Measurements from ENCODE around the gene GSG1L2. TPM values are rescaled to one million over a fixed set of nuclear protein-coding genes. Genes with fewer than 3 reads are reported as not detected.

The GSG1L2 gene
- total and polyA plus RNA-seq, 2 of the 13 experiments (the other 11 are each of a cell fraction or from before 2014, with no cell fraction given), result not detected

- Histone ChIP-seq H3K27ac (ENCODE audit: extremely low read length, insufficient read depth, low read length) (no peak overlapping the region), H3K4me2 (ENCODE audit: low read depth, low read length) (no peak overlapping the region), H3K36me3 (replicated peaks in 1 of 2; ENCODE audit: control insufficient read depth in 1 of 2, insufficient read depth in 2 of 2, low read length in 2 of 2) (no peaks in the 10 kb centered on the region), H3K9me3 (ENCODE audit: low read length) (no peaks in the 10 kb centered on the region), H3K79me2 (ENCODE audit: insufficient read depth, low read length) (no peaks in the 10 kb centered on the region), H3K9ac (ENCODE audit: insufficient read depth, low read depth, low read length) (no peak overlapping the region), H2AFZ (ENCODE audit: low read length) (no peak overlapping the region), H3K27me3 (ENCODE audit: control insufficient read depth in 1 of 2, insufficient read depth in 2 of 2, low read length in 2 of 2) (peaks cover 3 to 17% of the 10 kb centered on the region in 2 experiments), H3K4me1 (ENCODE audit: insufficient read depth, low read length) (no peaks in the 10 kb centered on the region), H3K4me3 (replicated peaks in 1 of 3; ENCODE audit: insufficient read depth in 1 of 3, low read depth in 2 of 3, low read length in 3 of 3) (no peak overlapping the region), H4K20me1 (ENCODE audit: insufficient read depth, low read length) (no peaks in the 10 kb centered on the region)
- no peak for FAIRE-seq
- WGBS (ENCODE audit: low lambda C conversion rate), result 25% methylated on average over 7 of the region's 8 CpGs
- ChIA-PET POLR2A (no interaction called here), CTCF (ENCODE audit: low intra/inter-chr PET ratio, low total read pairs) (no interaction called here)
- TF ChIP-seq GABPB1 (CRISPR knock-in tag; IDR thresholded peaks at IDR 0.05), result no peak
- TF ChIP-seq ZNF768 (CRISPR knock-in tag; IDR thresholded peaks at IDR 0.05), result peak; percentile 67
- DNase-seq (ENCODE audit: low spot score), result no peak
- no peak for ATAC-seq
- intact Hi-C loops (cut with micrococcal nuclease; ENCODE audit: unreplicated experiment) (no loop called here), in situ Hi-C loops (cut with HindIII; ENCODE audit: extremely low pct_ligation_motif_present, low pct_unique_long_range_greater_than_20kb) (no loop called here)
- BruUV-seq (replicated peaks), result no TSS peak
Observed at GRCh38 chr17:9824797-9825338, 3.0 kb upstream of the GSG1L2 start.

- no peak overlapping the region for H2AFZ ChIP-seq (ENCODE audit: low read length)
- H3K9me3 ChIP-seq (ENCODE audit: low read length), result no peaks in the 10 kb centered on the region
- H4K20me1 ChIP-seq (ENCODE audit: insufficient read depth, low read length), result no peaks in the 10 kb centered on the region
- H3K4me1 ChIP-seq (ENCODE audit: insufficient read depth, low read length), result no peaks in the 10 kb centered on the region
- DNase-seq (ENCODE audit: low spot score) (no peak), ATAC-seq (peak; percentile 59), FAIRE-seq (no peak)
- intact Hi-C loops (cut with micrococcal nuclease; ENCODE audit: unreplicated experiment) (no loop called here), in situ Hi-C loops (cut with HindIII; ENCODE audit: extremely low pct_ligation_motif_present, low pct_unique_long_range_greater_than_20kb) (no loop called here)
- ChIA-PET CTCF (ENCODE audit: low intra/inter-chr PET ratio, low total read pairs) (no interaction called here), POLR2A (no interaction called here)
- WGBS (ENCODE audit: low lambda C conversion rate), result 0% methylated on average over 2 of the region's 4 CpGs
- H3K36me3 ChIP-seq (replicated peaks in 1 of 2; ENCODE audit: control insufficient read depth in 1 of 2, insufficient read depth in 2 of 2, low read length in 2 of 2), result no peaks in the 10 kb centered on the region
- H3K9ac ChIP-seq (ENCODE audit: insufficient read depth, low read depth, low read length), result no peak overlapping the region
- H3K27ac ChIP-seq (ENCODE audit: extremely low read length, insufficient read depth, low read length), result no peak overlapping the region
- no peak overlapping the region for H3K4me3 ChIP-seq (replicated peaks in 1 of 3; ENCODE audit: insufficient read depth in 1 of 3, low read depth in 2 of 3, low read length in 3 of 3)
- TF ChIP-seq CTCF (CRISPR knock-in tag; IDR thresholded peaks at IDR 0.05) (0 out of 2 replicates have a peak, but pooled peaks have one; percentile 11), ZSCAN22 (CRISPR knock-in tag; IDR thresholded peaks at IDR 0.05) (no peak)
- H3K4me2 ChIP-seq (ENCODE audit: low read depth, low read length), result no peak overlapping the region
- H3K27me3 ChIP-seq (ENCODE audit: control insufficient read depth in 1 of 2, insufficient read depth in 2 of 2, low read length in 2 of 2), result peaks cover 3 to 17% of the 10 kb centered on the region in 2 experiments
- no TSS peak for BruUV-seq (replicated peaks)
- H3K79me2 ChIP-seq (ENCODE audit: insufficient read depth, low read length), result no peaks in the 10 kb centered on the region
Observed at GRCh38 chr17:9824094-9824493, 2.2 kb upstream of the GSG1L2 start.
